ENCODE data around the gene CEP83. TPM values are rescaled to one million over a fixed set of nuclear protein-coding genes. Genes with fewer than 3 reads are reported as not detected.

The CEP83 gene
- polyA plus RNA-seq, 1 donor from 2014 or later: 19.5 TPM

- H3K79me2 ChIP-seq (replicated peaks; ENCODE audit: insufficient read depth, low read length): no peaks in the 10 kb centered on the region
- H3K9ac ChIP-seq (ENCODE audit: low read length): no peak overlapping the region
- no peak overlapping the region for H2AFZ ChIP-seq (ENCODE audit: low read depth, low read length)
- H3K9me3 ChIP-seq (ENCODE audit: low read length): no peaks in the 10 kb centered on the region
- no peak overlapping the region for H3K27ac ChIP-seq (ENCODE audit: low read length)
- no peak for TF ChIP-seq SMC3 (conservative IDR thresholded peaks at IDR 0.05; ENCODE audit: poor library complexity)
- TF ChIP-seq, protein P1, sequence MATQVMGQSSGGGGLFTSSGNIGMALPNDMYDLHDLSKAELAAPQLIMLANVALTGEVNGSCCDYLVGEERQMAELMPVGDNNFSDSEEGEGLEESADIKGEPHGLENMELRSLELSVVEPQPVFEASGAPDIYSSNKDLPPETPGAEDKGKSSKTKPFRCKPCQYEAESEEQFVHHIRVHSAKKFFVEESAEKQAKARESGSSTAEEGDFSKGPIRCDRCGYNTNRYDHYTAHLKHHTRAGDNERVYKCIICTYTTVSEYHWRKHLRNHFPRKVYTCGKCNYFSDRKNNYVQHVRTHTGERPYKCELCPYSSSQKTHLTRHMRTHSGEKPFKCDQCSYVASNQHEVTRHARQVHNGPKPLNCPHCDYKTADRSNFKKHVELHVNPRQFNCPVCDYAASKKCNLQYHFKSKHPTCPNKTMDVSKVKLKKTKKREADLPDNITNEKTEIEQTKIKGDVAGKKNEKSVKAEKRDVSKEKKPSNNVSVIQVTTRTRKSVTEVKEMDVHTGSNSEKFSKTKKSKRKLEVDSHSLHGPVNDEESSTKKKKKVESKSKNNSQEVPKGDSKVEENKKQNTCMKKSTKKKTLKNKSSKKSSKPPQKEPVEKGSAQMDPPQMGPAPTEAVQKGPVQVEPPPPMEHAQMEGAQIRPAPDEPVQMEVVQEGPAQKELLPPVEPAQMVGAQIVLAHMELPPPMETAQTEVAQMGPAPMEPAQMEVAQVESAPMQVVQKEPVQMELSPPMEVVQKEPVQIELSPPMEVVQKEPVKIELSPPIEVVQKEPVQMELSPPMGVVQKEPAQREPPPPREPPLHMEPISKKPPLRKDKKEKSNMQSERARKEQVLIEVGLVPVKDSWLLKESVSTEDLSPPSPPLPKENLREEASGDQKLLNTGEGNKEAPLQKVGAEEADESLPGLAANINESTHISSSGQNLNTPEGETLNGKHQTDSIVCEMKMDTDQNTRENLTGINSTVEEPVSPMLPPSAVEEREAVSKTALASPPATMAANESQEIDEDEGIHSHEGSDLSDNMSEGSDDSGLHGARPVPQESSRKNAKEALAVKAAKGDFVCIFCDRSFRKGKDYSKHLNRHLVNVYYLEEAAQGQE (IDR thresholded peaks at IDR 0.05; ENCODE audit: borderline replicate concordance): no peak
- no peak for TF ChIP-seq EP300 (conservative IDR thresholded peaks at IDR 0.05; ENCODE audit: poor library complexity, severe bottlenecking)
- TF ChIP-seq, protein P2, sequence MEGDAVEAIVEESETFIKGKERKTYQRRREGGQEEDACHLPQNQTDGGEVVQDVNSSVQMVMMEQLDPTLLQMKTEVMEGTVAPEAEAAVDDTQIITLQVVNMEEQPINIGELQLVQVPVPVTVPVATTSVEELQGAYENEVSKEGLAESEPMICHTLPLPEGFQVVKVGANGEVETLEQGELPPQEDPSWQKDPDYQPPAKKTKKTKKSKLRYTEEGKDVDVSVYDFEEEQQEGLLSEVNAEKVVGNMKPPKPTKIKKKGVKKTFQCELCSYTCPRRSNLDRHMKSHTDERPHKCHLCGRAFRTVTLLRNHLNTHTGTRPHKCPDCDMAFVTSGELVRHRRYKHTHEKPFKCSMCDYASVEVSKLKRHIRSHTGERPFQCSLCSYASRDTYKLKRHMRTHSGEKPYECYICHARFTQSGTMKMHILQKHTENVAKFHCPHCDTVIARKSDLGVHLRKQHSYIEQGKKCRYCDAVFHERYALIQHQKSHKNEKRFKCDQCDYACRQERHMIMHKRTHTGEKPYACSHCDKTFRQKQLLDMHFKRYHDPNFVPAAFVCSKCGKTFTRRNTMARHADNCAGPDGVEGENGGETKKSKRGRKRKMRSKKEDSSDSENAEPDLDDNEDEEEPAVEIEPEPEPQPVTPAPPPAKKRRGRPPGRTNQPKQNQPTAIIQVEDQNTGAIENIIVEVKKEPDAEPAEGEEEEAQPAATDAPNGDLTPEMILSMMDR (IDR thresholded peaks at IDR 0.05; ENCODE audit: poor library complexity, severe bottlenecking): no peak
- TF ChIP-seq TAF1 (IDR thresholded peaks at IDR 0.05; ENCODE audit: low read depth): no peak
- no peak for TF ChIP-seq EZH2 (IDR thresholded peaks at IDR 0.05; ENCODE audit: borderline replicate concordance, insufficient read depth, low read length, poor library complexity, severe bottlenecking)
- H3K4me3 ChIP-seq (ENCODE audit: low read length): no peak overlapping the region
- H3K9me2 ChIP-seq (ENCODE audit: insufficient read depth, low read length): no peaks in the 10 kb centered on the region
- H3K36me3 ChIP-seq (ENCODE audit: insufficient read depth, low read length): no peaks in the 10 kb centered on the region
- no peak overlapping the region for H3K4me2 ChIP-seq (ENCODE audit: low read length)
- H4K20me1 ChIP-seq (ENCODE audit: insufficient read depth): no peaks in the 10 kb centered on the region
- no peaks in the 10 kb centered on the region for H3F3A ChIP-seq (ENCODE audit: insufficient read depth, low read length, poor library complexity, severe bottlenecking)
- no peaks in the 10 kb centered on the region for H3K27me3 ChIP-seq (ENCODE audit: insufficient read depth, low read depth, low read length)
Measured at GRCh38 chr12:94416613-94417012, 43.1 kb downstream of the CEP83 start.

DNA sequence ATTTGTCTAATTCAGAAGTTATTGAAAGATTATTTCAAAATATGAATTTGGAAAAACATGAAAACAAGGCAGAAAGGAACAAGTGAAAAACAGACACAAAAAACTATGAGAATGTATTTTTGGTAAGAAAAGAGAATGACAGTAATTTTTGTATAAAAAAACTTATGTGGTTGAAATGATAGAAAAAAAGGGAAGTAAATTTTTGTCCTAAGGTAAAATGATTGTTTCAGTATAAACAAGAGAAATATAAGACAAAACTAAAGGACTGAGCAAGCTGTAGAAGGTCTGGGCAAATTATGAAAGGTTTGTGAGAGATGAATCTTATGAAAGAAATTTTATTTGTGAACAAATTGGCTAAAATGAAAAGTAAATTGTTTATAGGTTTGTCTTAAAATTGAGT lies 44.6 kb downstream of the CEP83 start:
- Histone ChIP-seq H3K4me2 (ENCODE audit: low read length) (no peak overlapping the region), H4K20me1 (ENCODE audit: insufficient read depth) (no peaks in the 10 kb centered on the region), H3K36me3 (ENCODE audit: insufficient read depth, low read length) (no peaks in the 10 kb centered on the region), H3K27me3 (ENCODE audit: insufficient read depth, low read depth, low read length) (no peaks in the 10 kb centered on the region), H3K4me3 (ENCODE audit: low read length) (no peak overlapping the region), H3K79me2 (replicated peaks; ENCODE audit: insufficient read depth, low read length) (no peaks in the 10 kb centered on the region), H3K27ac (ENCODE audit: low read length) (no peak overlapping the region), H2AFZ (ENCODE audit: low read depth, low read length) (no peak overlapping the region), H3F3A (ENCODE audit: insufficient read depth, low read length, poor library complexity, severe bottlenecking) (no peaks in the 10 kb centered on the region), H3K9ac (ENCODE audit: low read length) (no peak overlapping the region), H3K9me3 (ENCODE audit: low read length) (no peaks in the 10 kb centered on the region), H3K9me2 (ENCODE audit: insufficient read depth, low read length) (no peaks in the 10 kb centered on the region)
- TF ChIP-seq MXI1 (conservative IDR thresholded peaks at IDR 0.05; ENCODE audit: poor library complexity, severe bottlenecking) (no peak), RAD21 (conservative IDR thresholded peaks at IDR 0.05) (no peak), EP300 (conservative IDR thresholded peaks at IDR 0.05; ENCODE audit: poor library complexity, severe bottlenecking) (no peak), EZH2 (IDR thresholded peaks at IDR 0.05; ENCODE audit: borderline replicate concordance, insufficient read depth, low read length, poor library complexity, severe bottlenecking) (no peak), SMC3 (conservative IDR thresholded peaks at IDR 0.05; ENCODE audit: poor library complexity) (no peak)

All from neural cell (in vitro differentiated cells).